PC-3 (cell line): ENCODE results near the gene ESCO1.

Experiments used
- EZH2 ChIP-seq: fragments of 300-600 bp; sonication (generic); IDR thresholded peaks from one replicate; pipeline ENCODE4 v1.6.1; 2017; ENCODE audit warnings: antibody characterized with exemption, mild to moderate bottlenecking, low read length; ENCODE audit not compliant: unreplicated experiment
- EZH2phosphoT487 ChIP-seq: fragments of 300-600 bp; sonication (generic); IDR thresholded peaks from 2 replicates; pipeline ENCODE4 v1.6.1; 2018; ENCODE audit warnings: mild to moderate bottlenecking, antibody characterized with exemption, low read length, borderline replicate concordance
- TF ChIP-seq, protein P1 (sequence below): fragments of 300-600 bp; sonication (generic); conservative IDR thresholded peaks from 2 replicates; pipeline ENCODE4 v1.5.1; 2017; ENCODE audit warnings: antibody characterized with exemption, low read depth, mild to moderate bottlenecking, low read length

DNA sequence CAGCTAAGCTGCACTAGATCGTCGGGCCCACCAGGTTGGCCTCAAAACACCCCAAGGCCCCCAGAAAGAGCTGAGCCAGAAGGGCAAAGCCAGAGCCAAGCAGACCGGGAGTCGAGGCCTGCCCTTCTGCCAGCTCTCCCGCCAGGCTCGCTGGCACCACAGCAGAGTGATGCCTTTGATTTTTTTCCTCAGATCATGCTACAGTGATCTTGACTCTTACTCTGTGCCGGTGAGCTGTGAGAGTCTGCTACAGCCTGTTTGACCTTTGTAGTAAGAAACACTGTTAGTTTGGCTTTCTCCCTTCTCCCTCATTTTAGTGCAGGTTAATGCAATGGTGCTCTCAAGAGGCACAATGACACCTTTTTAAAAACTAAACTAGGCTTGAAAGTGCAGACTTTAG, 97.8 kb downstream of the ESCO1 start:
- TF ChIP-seq, protein P1, sequence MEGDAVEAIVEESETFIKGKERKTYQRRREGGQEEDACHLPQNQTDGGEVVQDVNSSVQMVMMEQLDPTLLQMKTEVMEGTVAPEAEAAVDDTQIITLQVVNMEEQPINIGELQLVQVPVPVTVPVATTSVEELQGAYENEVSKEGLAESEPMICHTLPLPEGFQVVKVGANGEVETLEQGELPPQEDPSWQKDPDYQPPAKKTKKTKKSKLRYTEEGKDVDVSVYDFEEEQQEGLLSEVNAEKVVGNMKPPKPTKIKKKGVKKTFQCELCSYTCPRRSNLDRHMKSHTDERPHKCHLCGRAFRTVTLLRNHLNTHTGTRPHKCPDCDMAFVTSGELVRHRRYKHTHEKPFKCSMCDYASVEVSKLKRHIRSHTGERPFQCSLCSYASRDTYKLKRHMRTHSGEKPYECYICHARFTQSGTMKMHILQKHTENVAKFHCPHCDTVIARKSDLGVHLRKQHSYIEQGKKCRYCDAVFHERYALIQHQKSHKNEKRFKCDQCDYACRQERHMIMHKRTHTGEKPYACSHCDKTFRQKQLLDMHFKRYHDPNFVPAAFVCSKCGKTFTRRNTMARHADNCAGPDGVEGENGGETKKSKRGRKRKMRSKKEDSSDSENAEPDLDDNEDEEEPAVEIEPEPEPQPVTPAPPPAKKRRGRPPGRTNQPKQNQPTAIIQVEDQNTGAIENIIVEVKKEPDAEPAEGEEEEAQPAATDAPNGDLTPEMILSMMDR = no peak
- no peak for TF ChIP-seq EZH2phosphoT487
- TF ChIP-seq EZH2 = no peak
